K562 (cell line): ENCODE measurements around the gene CCNY. TPM values are rescaled to one million over a fixed set of nuclear protein-coding genes. Genes with fewer than 3 reads are reported as not detected.

Source experiments
- BRF1 ChIP-seq: IDR thresholded peaks from 3 replicates; pipeline ENCODE4 v1.6.1; 2011; ENCODE audit warnings: borderline replicate concordance, mild to moderate bottlenecking; ENCODE audit not compliant: insufficient read length; ENCODE audit errors: extremely low read depth
- FOS ChIP-seq: IDR thresholded peaks from 3 replicates; pipeline ENCODE4 v1.6.1; 2011; ENCODE audit not compliant: insufficient read length; ENCODE audit errors: extremely low read depth
- NFIC ChIP-seq: fragments of 450-650 bp; IDR thresholded peaks from 2 replicates; pipeline ENCODE4 v1.6.1; 2017; ENCODE audit warnings: mild to moderate bottlenecking, inconsistent platforms
- TSC22D4 ChIP-seq: fragments of 450-650 bp; IDR thresholded peaks from 2 replicates; pipeline ENCODE4 v1.6.1; 2016; ENCODE audit warnings: missing genetic modification characterization, missing biosample characterization, control low read depth
- ZNF274 ChIP-seq: IDR thresholded peaks from 2 replicates; pipeline ENCODE4 v1.6.1; 2011; ENCODE audit warnings: low read depth, mild to moderate bottlenecking, low read length, moderate library complexity, borderline replicate concordance
- polyA plus RNA-seq, 8 experiments: library from polyadenylated mRNA; depleted of rRNA in 4 of 8; stranded (reverse) in 5 of 8; unstranded in 3 of 8; fragments of >200 nt; fragmentation: Nextera tagmentation in 2 of 8; fragmentation: Illumina TruSeq in 1 of 8; extraction: Ambion mirVana in 2 of 8; extraction: Trizol in 1 of 8; gene quantifications; 2 replicates each; pipeline versions ENCODE4 v1.2.1 to v1.2.3, GENCODE V29; 2011 to 2014; ENCODE audit warnings: inconsistent platforms in 1 of 8, missing spikeins in 1 of 8
- total RNA-seq, 7 experiments: library from RNA; depleted of rRNA in 6 of 7; stranded (reverse); fragments of >200 nt in 6 of 7; fragmentation: Illumina TruSeq in 2 of 7; extraction: Trizol in 2 of 7; gene quantifications; 2 replicates each; pipeline versions ENCODE4 v1.2.1 to v1.2.3, GENCODE V29; 2011 to 2021; ENCODE audit warnings: low replicate concordance in 1 of 7
- TF ChIP-seq, protein P1 (sequence below): IDR thresholded peaks from 3 replicates; pipeline ENCODE4 v1.6.1; 2011; ENCODE audit warnings: borderline replicate concordance, mild to moderate bottlenecking; ENCODE audit not compliant: insufficient read length, insufficient read depth
- TF ChIP-seq, protein P2 (sequence below): fragments of 250-450 bp; sonication (Bioruptor Pico); IDR thresholded peaks from 2 replicates; pipeline ENCODE4 v1.4.0; 2020
- TF ChIP-seq, protein P3 (sequence below): fragments of 450-650 bp; formaldehyde crosslinking; IDR thresholded peaks from 2 replicates; pipeline ENCODE4 v1.4.0; 2020; ENCODE audit warnings: mild to moderate bottlenecking, mixed read lengths
- TF ChIP-seq, protein P4 (sequence below): sonication (generic); formaldehyde crosslinking; IDR thresholded peaks from 2 replicates; pipeline ENCODE4 v1.8.1; 2022; ENCODE audit warnings: missing genetic modification reagents
- TF ChIP-seq, protein P5 (sequence below): fragments of 250-450 bp; sonication (Bioruptor Pico); IDR thresholded peaks from 2 replicates; pipeline ENCODE4 v1.8.0; 2021; ENCODE audit warnings: borderline replicate concordance, mild to moderate bottlenecking, moderate library complexity; ENCODE audit not compliant: poor library complexity, severe bottlenecking
- TF ChIP-seq, protein P6 (sequence below): fragments of 450-650 bp; formaldehyde crosslinking; IDR thresholded peaks from 2 replicates; pipeline ENCODE4 v1.4.0; 2020; ENCODE audit warnings: mild to moderate bottlenecking

CCNY gene
- total and polyA plus RNA-seq, 9 of the 15 experiments (the other 6 are each of a cell fraction or from before 2014, with no cell fraction given) = 8.4 to 109 (median 38.6) TPM

DNA sequence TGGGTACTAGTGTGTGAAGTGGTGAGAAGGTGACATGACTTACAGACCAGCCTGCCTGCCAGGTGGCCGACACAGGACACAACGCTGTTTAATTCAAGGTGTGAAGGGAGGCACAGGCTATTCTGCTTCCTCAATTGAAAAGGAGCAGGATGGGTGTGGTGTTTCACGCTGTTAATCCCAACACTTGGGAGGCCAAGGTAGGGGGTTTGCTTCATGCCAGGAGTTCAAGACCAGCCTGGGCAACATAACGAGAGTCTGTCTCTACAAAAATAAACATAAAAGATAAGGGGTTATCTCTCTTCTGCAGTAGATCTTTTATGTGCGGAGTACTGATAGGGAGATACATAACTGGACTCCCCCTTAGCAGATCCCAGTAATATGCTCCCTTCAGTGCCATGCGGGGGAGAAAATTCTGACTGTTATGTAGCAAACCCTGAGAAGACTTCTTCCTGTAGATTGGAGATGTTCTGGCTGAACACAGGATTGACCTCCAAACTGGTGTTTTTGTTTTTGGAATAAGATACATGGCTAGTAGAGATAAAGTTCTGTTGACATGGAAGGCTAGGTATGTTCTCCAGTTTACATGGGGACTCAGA, 63.2 kb downstream of the CCNY start (continued):
- TF ChIP-seq, protein P1, sequence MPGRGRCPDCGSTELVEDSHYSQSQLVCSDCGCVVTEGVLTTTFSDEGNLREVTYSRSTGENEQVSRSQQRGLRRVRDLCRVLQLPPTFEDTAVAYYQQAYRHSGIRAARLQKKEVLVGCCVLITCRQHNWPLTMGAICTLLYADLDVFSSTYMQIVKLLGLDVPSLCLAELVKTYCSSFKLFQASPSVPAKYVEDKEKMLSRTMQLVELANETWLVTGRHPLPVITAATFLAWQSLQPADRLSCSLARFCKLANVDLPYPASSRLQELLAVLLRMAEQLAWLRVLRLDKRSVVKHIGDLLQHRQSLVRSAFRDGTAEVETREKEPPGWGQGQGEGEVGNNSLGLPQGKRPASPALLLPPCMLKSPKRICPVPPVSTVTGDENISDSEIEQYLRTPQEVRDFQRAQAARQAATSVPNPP = no peak
- TF ChIP-seq, protein P2, sequence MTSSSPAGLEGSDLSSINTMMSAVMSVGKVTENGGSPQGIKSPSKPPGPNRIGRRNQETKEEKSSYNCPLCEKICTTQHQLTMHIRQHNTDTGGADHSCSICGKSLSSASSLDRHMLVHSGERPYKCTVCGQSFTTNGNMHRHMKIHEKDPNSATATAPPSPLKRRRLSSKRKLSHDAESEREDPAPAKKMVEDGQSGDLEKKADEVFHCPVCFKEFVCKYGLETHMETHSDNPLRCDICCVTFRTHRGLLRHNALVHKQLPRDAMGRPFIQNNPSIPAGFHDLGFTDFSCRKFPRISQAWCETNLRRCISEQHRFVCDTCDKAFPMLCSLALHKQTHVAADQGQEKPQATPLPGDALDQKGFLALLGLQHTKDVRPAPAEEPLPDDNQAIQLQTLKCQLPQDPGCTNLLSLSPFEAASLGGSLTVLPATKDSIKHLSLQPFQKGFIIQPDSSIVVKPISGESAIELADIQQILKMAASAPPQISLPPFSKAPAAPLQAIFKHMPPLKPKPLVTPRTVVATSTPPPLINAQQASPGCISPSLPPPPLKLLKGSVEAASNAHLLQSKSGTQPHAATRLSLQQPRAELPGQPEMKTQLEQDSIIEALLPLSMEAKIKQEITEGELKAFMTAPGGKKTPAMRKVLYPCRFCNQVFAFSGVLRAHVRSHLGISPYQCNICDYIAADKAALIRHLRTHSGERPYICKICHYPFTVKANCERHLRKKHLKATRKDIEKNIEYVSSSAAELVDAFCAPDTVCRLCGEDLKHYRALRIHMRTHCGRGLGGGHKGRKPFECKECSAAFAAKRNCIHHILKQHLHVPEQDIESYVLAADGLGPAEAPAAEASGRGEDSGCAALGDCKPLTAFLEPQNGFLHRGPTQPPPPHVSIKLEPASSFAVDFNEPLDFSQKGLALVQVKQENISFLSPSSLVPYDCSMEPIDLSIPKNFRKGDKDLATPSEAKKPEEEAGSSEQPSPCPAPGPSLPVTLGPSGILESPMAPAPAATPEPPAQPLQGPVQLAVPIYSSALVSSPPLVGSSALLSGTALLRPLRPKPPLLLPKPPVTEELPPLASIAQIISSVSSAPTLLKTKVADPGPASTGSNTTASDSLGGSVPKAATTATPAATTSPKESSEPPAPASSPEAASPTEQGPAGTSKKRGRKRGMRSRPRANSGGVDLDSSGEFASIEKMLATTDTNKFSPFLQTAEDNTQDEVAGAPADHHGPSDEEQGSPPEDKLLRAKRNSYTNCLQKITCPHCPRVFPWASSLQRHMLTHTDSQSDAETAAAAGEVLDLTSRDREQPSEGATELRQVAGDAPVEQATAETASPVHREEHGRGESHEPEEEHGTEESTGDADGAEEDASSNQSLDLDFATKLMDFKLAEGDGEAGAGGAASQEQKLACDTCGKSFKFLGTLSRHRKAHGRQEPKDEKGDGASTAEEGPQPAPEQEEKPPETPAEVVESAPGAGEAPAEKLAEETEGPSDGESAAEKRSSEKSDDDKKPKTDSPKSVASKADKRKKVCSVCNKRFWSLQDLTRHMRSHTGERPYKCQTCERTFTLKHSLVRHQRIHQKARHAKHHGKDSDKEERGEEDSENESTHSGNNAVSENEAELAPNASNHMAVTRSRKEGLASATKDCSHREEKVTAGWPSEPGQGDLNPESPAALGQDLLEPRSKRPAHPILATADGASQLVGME = no peak
- TF ChIP-seq FOS (no peak), ZNF274 (no peak), NFIC (peak; percentile 59), TSC22D4 (tag) (no peak), BRF1 (no peak)
- TF ChIP-seq, protein P3, sequence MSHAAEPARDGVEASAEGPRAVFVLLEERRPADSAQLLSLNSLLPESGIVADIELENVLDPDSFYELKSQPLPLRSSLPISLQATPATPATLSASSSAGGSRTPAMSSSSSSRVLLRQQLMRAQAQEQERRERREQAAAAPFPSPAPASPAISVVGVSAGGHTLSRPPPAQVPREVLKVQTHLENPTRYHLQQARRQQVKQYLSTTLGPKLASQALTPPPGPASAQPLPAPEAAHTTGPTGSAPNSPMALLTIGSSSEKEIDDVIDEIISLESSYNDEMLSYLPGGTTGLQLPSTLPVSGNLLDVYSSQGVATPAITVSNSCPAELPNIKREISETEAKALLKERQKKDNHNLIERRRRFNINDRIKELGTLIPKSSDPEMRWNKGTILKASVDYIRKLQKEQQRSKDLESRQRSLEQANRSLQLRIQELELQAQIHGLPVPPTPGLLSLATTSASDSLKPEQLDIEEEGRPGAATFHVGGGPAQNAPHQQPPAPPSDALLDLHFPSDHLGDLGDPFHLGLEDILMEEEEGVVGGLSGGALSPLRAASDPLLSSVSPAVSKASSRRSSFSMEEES (CRISPR knock-in tag) = no peak
- TF ChIP-seq, protein P4, sequence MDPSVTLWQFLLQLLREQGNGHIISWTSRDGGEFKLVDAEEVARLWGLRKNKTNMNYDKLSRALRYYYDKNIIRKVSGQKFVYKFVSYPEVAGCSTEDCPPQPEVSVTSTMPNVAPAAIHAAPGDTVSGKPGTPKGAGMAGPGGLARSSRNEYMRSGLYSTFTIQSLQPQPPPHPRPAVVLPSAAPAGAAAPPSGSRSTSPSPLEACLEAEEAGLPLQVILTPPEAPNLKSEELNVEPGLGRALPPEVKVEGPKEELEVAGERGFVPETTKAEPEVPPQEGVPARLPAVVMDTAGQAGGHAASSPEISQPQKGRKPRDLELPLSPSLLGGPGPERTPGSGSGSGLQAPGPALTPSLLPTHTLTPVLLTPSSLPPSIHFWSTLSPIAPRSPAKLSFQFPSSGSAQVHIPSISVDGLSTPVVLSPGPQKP (CRISPR knock-in tag) = no peak
- TF ChIP-seq, protein P5, sequence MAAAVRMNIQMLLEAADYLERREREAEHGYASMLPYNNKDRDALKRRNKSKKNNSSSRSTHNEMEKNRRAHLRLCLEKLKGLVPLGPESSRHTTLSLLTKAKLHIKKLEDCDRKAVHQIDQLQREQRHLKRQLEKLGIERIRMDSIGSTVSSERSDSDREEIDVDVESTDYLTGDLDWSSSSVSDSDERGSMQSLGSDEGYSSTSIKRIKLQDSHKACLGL (CRISPR knock-in tag) = no peak
- TF ChIP-seq, protein P6, sequence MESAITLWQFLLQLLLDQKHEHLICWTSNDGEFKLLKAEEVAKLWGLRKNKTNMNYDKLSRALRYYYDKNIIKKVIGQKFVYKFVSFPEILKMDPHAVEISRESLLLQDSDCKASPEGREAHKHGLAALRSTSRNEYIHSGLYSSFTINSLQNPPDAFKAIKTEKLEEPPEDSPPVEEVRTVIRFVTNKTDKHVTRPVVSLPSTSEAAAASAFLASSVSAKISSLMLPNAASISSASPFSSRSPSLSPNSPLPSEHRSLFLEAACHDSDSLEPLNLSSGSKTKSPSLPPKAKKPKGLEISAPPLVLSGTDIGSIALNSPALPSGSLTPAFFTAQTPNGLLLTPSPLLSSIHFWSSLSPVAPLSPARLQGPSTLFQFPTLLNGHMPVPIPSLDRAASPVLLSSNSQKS (CRISPR knock-in tag) = no peak
- TF ChIP-seq, all 486 proteins: peak for 103
